ENCODE data around the gene COPS3. TPM values are rescaled to one million over a fixed set of nuclear protein-coding genes. Genes with fewer than 3 reads are reported as not detected.

COPS3 gene
- total and polyA plus RNA-seq, 2 experiments from 2014 or later = 108 to 121 TPM

GRCh38 chr17:17200831-17201230 is 80.2 kb downstream of the COPS3 start:
- Histone ChIP-seq H3K27ac (ENCODE audit: low read depth) (no peak overlapping the region), H3K4me2 (no peak overlapping the region), H3K4me3 (no peak overlapping the region), H3K36me3 (ENCODE audit: insufficient read depth) (no peaks in the 10 kb centered on the region), H3F3A (replicated peaks; ENCODE audit: low read depth) (no peaks in the 10 kb centered on the region), H3K27me3 (ENCODE audit: insufficient read depth) (no peaks in the 10 kb centered on the region), H3K9me2 (ENCODE audit: insufficient read depth) (no peaks in the 10 kb centered on the region), H4K20me1 (replicated peaks; ENCODE audit: insufficient read depth) (no peaks in the 10 kb centered on the region), H2AFZ (no peak overlapping the region), H3K79me2 (replicated peaks; ENCODE audit: insufficient read depth) (no peaks in the 10 kb centered on the region), H3K4me1 (ENCODE audit: insufficient read depth) (no peaks in the 10 kb centered on the region)
- TF ChIP-seq JUNB (IDR thresholded peaks at IDR 0.05; ENCODE audit: unreplicated experiment) = no peak
- no peak for TF ChIP-seq ZNF331 (CRISPR knock-in tag; IDR thresholded peaks at IDR 0.05; ENCODE audit: low read depth)
- TF ChIP-seq CREB1 (CRISPR knock-in tag; IDR thresholded peaks at IDR 0.05; ENCODE audit: low read depth) = no peak
- no peak for TF ChIP-seq NANOG (IDR thresholded peaks at IDR 0.05; ENCODE audit: borderline replicate concordance)
- TF ChIP-seq, protein P1, sequence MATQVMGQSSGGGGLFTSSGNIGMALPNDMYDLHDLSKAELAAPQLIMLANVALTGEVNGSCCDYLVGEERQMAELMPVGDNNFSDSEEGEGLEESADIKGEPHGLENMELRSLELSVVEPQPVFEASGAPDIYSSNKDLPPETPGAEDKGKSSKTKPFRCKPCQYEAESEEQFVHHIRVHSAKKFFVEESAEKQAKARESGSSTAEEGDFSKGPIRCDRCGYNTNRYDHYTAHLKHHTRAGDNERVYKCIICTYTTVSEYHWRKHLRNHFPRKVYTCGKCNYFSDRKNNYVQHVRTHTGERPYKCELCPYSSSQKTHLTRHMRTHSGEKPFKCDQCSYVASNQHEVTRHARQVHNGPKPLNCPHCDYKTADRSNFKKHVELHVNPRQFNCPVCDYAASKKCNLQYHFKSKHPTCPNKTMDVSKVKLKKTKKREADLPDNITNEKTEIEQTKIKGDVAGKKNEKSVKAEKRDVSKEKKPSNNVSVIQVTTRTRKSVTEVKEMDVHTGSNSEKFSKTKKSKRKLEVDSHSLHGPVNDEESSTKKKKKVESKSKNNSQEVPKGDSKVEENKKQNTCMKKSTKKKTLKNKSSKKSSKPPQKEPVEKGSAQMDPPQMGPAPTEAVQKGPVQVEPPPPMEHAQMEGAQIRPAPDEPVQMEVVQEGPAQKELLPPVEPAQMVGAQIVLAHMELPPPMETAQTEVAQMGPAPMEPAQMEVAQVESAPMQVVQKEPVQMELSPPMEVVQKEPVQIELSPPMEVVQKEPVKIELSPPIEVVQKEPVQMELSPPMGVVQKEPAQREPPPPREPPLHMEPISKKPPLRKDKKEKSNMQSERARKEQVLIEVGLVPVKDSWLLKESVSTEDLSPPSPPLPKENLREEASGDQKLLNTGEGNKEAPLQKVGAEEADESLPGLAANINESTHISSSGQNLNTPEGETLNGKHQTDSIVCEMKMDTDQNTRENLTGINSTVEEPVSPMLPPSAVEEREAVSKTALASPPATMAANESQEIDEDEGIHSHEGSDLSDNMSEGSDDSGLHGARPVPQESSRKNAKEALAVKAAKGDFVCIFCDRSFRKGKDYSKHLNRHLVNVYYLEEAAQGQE (IDR thresholded peaks at IDR 0.05; ENCODE audit: unreplicated experiment) = no peak
- TF ChIP-seq POLR2AphosphoS5 (IDR thresholded peaks at IDR 0.05; ENCODE audit: low read depth) = no peak
- TF ChIP-seq, protein P2, sequence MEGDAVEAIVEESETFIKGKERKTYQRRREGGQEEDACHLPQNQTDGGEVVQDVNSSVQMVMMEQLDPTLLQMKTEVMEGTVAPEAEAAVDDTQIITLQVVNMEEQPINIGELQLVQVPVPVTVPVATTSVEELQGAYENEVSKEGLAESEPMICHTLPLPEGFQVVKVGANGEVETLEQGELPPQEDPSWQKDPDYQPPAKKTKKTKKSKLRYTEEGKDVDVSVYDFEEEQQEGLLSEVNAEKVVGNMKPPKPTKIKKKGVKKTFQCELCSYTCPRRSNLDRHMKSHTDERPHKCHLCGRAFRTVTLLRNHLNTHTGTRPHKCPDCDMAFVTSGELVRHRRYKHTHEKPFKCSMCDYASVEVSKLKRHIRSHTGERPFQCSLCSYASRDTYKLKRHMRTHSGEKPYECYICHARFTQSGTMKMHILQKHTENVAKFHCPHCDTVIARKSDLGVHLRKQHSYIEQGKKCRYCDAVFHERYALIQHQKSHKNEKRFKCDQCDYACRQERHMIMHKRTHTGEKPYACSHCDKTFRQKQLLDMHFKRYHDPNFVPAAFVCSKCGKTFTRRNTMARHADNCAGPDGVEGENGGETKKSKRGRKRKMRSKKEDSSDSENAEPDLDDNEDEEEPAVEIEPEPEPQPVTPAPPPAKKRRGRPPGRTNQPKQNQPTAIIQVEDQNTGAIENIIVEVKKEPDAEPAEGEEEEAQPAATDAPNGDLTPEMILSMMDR (conservative IDR thresholded peaks at IDR 0.05; ENCODE audit: low read depth in 2 of 2) = no peak
- no peak for TF ChIP-seq EZH2phosphoT487 (IDR thresholded peaks at IDR 0.05; ENCODE audit: unreplicated experiment)
- no peak for TF ChIP-seq EZH2 (IDR thresholded peaks at IDR 0.05; ENCODE audit: low read depth, unreplicated experiment)
- TF ChIP-seq ZNF114 (CRISPR knock-in tag; IDR thresholded peaks at IDR 0.05) = no peak
- TF ChIP-seq, protein P3, sequence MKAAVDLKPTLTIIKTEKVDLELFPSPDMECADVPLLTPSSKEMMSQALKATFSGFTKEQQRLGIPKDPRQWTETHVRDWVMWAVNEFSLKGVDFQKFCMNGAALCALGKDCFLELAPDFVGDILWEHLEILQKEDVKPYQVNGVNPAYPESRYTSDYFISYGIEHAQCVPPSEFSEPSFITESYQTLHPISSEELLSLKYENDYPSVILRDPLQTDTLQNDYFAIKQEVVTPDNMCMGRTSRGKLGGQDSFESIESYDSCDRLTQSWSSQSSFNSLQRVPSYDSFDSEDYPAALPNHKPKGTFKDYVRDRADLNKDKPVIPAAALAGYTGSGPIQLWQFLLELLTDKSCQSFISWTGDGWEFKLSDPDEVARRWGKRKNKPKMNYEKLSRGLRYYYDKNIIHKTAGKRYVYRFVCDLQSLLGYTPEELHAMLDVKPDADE (IDR thresholded peaks at IDR 0.05) = no peak
- TF ChIP-seq ZNF462 (CRISPR knock-in tag; IDR thresholded peaks at IDR 0.05) = no peak
- Mint-ChIP-seq H3K4me3 (no peak overlapping the region), H3K9me3 (no peaks in the 10 kb centered on the region), H3K36me3 (ENCODE audit: low read depth) (no peaks in the 10 kb centered on the region), H3K27me3 (ENCODE audit: insufficient read depth, low read depth, poor library complexity) (peaks cover 12% of the 10 kb centered on the region), H3K4me1 (no peaks in the 10 kb centered on the region; the same call in 2 of the 3 replicates), H3K27ac (no peak overlapping the region)
- DNase-seq (ENCODE audit: low spot score) (no peak), ATAC-seq (no peak)
